Subcutaneous adipose tissue (tissue), 4 donors: ENCODE results near the gene VEZT. TPM values are rescaled to one million over a fixed set of nuclear protein-coding genes. Genes with fewer than 3 reads are reported as not detected.

Source experiments
- total RNA-seq, 4 donors: library from RNA; depleted of rRNA; stranded (reverse); fragments of >200 nt; gene quantifications; one replicate each; pipeline ENCODE4 v1.1.0, GENCODE V29; 2016
- TF ChIP-seq, protein P1 (sequence below): fragments of 450-650 bp; IDR thresholded peaks from one replicate; pipeline ENCODE4 v1.5.1; 2016; ENCODE audit warnings: low read depth, mild to moderate bottlenecking, control low read depth, antibody characterized with exemption, moderate library complexity

VEZT gene
- total RNA-seq, 4 donors from 2014 or later: 50.5 to 78.0 (median 61.9) TPM

DNA sequence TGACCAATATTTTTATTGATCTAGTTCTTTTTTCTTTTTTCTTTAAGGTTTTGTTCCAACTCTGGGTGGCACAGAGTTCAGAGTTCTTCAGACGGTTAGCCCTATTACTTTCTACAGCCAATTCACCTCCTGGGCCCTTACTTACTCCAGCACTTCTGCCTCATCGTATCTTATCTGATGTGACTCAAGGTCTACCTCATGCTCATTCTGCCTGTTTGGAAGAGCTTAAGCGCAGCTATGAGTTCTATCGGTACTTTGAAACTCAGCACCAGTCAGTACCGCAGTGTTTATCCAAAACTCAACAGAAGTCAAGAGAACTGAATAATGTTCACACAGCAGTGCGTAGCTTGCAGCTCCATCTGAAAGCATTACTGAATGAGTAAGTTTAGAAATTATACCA lies 64.7 kb downstream of the VEZT start:
- TF ChIP-seq, protein P1, sequence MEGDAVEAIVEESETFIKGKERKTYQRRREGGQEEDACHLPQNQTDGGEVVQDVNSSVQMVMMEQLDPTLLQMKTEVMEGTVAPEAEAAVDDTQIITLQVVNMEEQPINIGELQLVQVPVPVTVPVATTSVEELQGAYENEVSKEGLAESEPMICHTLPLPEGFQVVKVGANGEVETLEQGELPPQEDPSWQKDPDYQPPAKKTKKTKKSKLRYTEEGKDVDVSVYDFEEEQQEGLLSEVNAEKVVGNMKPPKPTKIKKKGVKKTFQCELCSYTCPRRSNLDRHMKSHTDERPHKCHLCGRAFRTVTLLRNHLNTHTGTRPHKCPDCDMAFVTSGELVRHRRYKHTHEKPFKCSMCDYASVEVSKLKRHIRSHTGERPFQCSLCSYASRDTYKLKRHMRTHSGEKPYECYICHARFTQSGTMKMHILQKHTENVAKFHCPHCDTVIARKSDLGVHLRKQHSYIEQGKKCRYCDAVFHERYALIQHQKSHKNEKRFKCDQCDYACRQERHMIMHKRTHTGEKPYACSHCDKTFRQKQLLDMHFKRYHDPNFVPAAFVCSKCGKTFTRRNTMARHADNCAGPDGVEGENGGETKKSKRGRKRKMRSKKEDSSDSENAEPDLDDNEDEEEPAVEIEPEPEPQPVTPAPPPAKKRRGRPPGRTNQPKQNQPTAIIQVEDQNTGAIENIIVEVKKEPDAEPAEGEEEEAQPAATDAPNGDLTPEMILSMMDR: no peak

DNA sequence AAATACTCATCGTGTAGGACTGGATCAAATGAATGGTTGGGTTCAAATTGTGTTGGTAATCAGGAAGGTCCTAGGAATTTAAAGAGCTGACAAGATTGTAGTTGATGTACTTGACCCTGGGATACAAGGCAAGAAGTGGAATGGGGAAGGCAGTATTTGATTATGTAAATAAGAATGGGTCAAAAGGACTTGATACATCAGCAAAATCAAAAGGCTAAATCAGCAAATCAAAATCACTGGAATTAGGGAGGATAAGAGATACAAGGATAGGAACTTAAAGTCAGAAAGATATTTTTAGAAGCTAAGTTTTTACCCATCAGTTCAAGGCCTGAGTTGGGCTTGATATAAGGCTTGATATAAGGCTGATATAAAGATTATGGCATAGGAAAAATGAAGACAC lies 65.8 kb downstream of the VEZT start:
- TF ChIP-seq, protein P1: no peak

DNA sequence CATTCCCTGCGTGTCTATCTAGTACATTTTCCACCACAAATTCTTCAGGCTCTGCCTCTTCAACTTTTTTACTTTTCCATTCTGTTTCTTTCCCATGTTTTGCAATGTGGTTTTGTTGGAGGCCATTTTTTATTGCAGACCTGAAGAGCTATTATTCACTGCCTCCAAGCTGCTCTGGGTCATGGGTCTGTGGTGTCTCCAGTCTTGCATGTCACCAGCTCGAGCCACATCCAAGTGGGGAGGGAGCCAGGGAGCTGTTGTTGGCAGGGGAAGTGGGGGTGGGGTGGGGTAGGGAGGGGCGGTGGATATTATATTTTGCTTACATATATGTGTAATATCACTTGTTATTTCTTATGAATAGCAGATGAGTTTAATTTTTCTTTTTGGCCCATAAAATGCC lies 69.1 kb downstream of the VEZT start:
- TF ChIP-seq, protein P1: no peak

DNA sequence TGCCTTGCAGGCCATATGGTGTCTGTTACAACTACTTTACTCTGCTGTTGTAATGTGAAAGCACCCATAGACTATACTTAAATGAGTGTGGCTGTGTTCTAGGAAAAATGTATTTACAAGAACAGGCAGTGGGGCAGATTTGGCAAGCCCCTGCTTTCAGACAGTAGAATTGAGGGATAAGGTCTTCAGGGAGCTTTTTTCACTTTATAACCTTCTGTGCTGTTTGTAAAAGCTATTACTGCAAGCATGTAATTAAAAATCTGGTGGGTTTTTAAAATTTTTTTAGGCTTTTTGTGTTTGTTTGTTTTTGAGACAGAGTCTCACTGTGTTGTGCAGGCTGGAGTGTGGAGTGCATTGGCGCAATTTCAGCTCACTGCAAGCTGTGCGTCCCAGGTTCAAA lies 73.9 kb downstream of the VEZT start:
- TF ChIP-seq, protein P1: no peak

DNA sequence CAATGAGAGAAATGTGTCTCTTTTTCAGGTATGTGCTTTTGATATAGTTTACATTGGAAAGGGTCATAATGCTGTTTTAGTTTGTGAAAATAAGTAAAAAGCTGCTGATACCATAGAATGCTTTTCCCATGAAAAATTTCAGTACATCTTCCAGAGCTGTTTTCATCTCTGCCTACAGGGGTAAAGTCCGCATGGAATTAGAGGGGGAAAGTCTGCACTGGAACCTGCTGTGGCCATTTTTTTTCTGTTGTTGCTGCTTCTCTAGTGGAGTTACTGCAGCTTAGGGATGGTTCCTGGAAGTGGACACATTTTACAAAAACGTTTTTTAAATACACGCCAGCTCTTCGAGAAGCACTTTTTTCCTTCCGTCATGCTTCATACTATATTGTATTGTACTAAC lies 81.3 kb downstream of the VEZT start:
- TF ChIP-seq, protein P1: no peak

DNA sequence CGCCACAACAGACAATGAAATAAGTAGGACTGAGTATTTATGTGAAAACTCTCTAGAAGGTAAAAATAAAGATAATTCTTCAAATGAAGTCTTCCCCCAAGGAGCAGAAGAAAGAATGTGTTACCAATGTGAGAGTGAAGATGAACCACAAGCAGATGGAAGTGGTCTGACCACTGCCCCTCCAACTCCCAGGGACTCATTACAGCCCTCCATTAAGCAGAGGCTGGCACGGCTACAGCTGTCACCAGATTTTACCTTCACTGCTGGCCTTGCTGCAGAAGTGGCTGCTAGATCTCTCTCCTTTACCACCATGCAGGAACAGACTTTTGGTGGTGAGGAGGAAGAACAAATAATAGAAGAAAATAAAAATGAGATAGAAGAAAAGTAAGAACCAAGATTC lies 82.7 kb downstream of the VEZT start:
- TF ChIP-seq, protein P1: no peak

DNA sequence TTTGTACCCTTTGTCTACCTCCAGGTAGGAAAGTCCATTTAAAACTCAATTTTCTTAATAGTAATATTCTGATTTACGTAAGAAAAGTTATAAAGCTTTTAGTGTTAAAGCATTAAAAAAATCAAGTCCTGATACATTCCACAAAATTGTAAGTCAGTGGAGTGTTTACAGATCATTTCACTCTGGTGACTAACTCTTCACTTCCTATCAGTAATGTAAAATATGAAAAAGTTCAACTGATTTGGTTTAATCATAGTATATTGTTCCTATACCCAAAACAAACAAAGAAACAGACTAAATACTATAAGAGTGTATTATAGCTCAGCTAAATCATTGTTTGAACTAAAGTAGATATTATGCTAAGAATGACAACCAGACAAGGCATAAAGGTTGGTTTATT lies 85.9 kb downstream of the VEZT start:
- TF ChIP-seq, protein P1: no peak
